Uterus (tissue), 4 donors: ENCODE measurements around the gene PFDN4. TPM values are rescaled to one million over a fixed set of nuclear protein-coding genes. Genes with fewer than 3 reads are reported as not detected.

ENCODE experiments used
- DNase-seq, 2 donors: peaks; one replicate each; pipeline ENCODE4 v3.0.0-alpha.2; 2019 to 2020
- H3K27ac ChIP-seq, 2 donors: fragments of 200-600 bp; sonication (generic); 1 replicate in 1 of 2; 2 replicates in 1 of 2; pipeline ENCODE4 v1.5.1; 2016 to 2018
- H3K27me3 ChIP-seq, 2 donors: fragments of 200-600 bp; sonication (generic); one replicate each; pipeline ENCODE4 v1.5.1; 2018 to 2019; ENCODE audit warnings: control low read depth in 1 of 2
- H3K36me3 ChIP-seq, 2 donors: fragments of 200-600 bp; sonication (generic); one replicate each; pipeline ENCODE4 v1.5.1; 2019; ENCODE audit warnings: control low read depth in 1 of 2
- H3K4me1 ChIP-seq, 2 donors: fragments of 200-600 bp; sonication (generic); one replicate each; pipeline ENCODE4 v1.5.1; 2018 to 2019; ENCODE audit warnings: control low read depth in 1 of 2
- H3K4me3 ChIP-seq, 2 donors: fragments of 200-600 bp; sonication (generic); 1 replicate in 1 of 2; 2 replicates in 1 of 2; pipeline ENCODE4 v1.5.1; 2018 to 2019; ENCODE audit warnings: mild to moderate bottlenecking in 1 of 2
- H3K9me3 ChIP-seq, 2 donors: fragments of 200-600 bp; sonication (generic); one replicate each; pipeline ENCODE4 v1.5.1; 2019; ENCODE audit warnings: control low read depth in 1 of 2
- CTCF ChIP-seq, 4 experiments: fragments of 200-600 bp in 2 of 4; fragments of 450-650 bp in 2 of 4; sonication (generic) in 2 of 4; IDR thresholded peaks; one replicate each; pipeline ENCODE4 v1.5.1; 2016 to 2019; ENCODE audit warnings: antibody characterized with exemption in 4 of 4, mild to moderate bottlenecking in 2 of 4, moderate library complexity in 1 of 4
- POLR2A ChIP-seq, 2 donors: fragments of 450-650 bp; IDR thresholded peaks; one replicate each; pipeline ENCODE4 v1.6.1; 2016; ENCODE audit warnings: antibody characterized with exemption in 2 of 2, mild to moderate bottlenecking in 1 of 2, moderate library complexity in 1 of 2
- intact Hi-C: fragments of 100-400 bp; cut with DNase I; formaldehyde crosslinking; loops from one replicate; pipeline ENCODE4 v1.15.1; 2023; ENCODE audit warnings: low total_unique reads
- total RNA-seq, 4 donors: library from RNA; depleted of rRNA in 3 of 4; stranded (reverse); fragments of >200 nt in 3 of 4; gene quantifications; one replicate each; pipeline versions ENCODE4 v1.1.0 to v1.2.4, GENCODE V29; 2014 to 2023
- donor health status: DM: yes; HTN: yes; CAD: no.

Gene PFDN4
- total RNA-seq, 4 donors from 2014 or later, result 36.9 to 157 (median 124) TPM

GRCh38 chr20:54180931-54181330 is 27.0 kb upstream of the PFDN4 start:
- intact Hi-C loops, result no loop called here
- H3K27me3 ChIP-seq, result no peaks in the 10 kb centered on the region
- H3K4me3 ChIP-seq, result no peak overlapping the region
- H3K9me3 ChIP-seq, result no peaks in the 10 kb centered on the region
- H3K4me1 ChIP-seq, result no peaks in the 10 kb centered on the region
- no peak overlapping the region for H3K27ac ChIP-seq
- TF ChIP-seq POLR2A (IDR thresholded peaks at IDR 0.05) (no peak), CTCF (IDR thresholded peaks at IDR 0.05) (no peak)
- no peaks in the 10 kb centered on the region for H3K36me3 ChIP-seq
- DNase-seq, result no peak

- TF ChIP-seq CTCF (IDR thresholded peaks at IDR 0.05) (no peak), POLR2A (IDR thresholded peaks at IDR 0.05) (no peak)
- Histone ChIP-seq H3K9me3 (no peaks in the 10 kb centered on the region), H3K27me3 (no peaks in the 10 kb centered on the region), H3K27ac (no peak overlapping the region), H3K4me3 (no peak overlapping the region), H3K4me1 (no peaks in the 10 kb centered on the region), H3K36me3 (no peaks in the 10 kb centered on the region)
- DNase-seq, result no peak
- intact Hi-C loops, result no loop called here
These were observed 23.8 kb upstream of the PFDN4 start for GRCh38 chr20:54184071-54184470.

GRCh38 chr20:54184904-54185626 is 22.8 kb upstream of the PFDN4 start:
- H3K36me3 ChIP-seq, result no peaks in the 10 kb centered on the region
- no peak overlapping the region for H3K27ac ChIP-seq
- no peak for TF ChIP-seq CTCF (IDR thresholded peaks at IDR 0.05)
- TF ChIP-seq POLR2A (IDR thresholded peaks at IDR 0.05), result no peak
- no peaks in the 10 kb centered on the region for H3K4me1 ChIP-seq
- DNase-seq, result no peak
- no peak overlapping the region for H3K4me3 ChIP-seq
- no peaks in the 10 kb centered on the region for H3K27me3 ChIP-seq
- intact Hi-C loops, result no loop called here
- H3K9me3 ChIP-seq, result no peaks in the 10 kb centered on the region

- intact Hi-C loops, result no loop called here
- no peak overlapping the region for H3K4me3 ChIP-seq
- TF ChIP-seq CTCF (IDR thresholded peaks at IDR 0.05), result no peak
- no peak for TF ChIP-seq POLR2A (IDR thresholded peaks at IDR 0.05)
- no peak for DNase-seq
- no peak overlapping the region for H3K27ac ChIP-seq
- no peaks in the 10 kb centered on the region for H3K27me3 ChIP-seq
- H3K4me1 ChIP-seq, result no peaks in the 10 kb centered on the region
- no peaks in the 10 kb centered on the region for H3K36me3 ChIP-seq
- no peaks in the 10 kb centered on the region for H3K9me3 ChIP-seq
These were observed 19.6 kb upstream of the PFDN4 start for GRCh38 chr20:54188132-54188849.

GRCh38 chr20:54189630-54190029 is 18.3 kb upstream of the PFDN4 start:
- H3K27ac ChIP-seq, result no peak overlapping the region
- intact Hi-C loops, result no loop called here
- H3K36me3 ChIP-seq, result no peaks in the 10 kb centered on the region
- H3K27me3 ChIP-seq, result no peaks in the 10 kb centered on the region
- TF ChIP-seq CTCF (IDR thresholded peaks at IDR 0.05) (no peak), POLR2A (IDR thresholded peaks at IDR 0.05) (no peak)
- H3K4me3 ChIP-seq, result no peak overlapping the region
- no peak for DNase-seq
- H3K4me1 ChIP-seq, result no peaks in the 10 kb centered on the region
- no peaks in the 10 kb centered on the region for H3K9me3 ChIP-seq
